ENCODE data around the gene KCNJ9. TPM values are rescaled to one million over a fixed set of nuclear protein-coding genes. Genes with fewer than 3 reads are reported as not detected.
A peak's percentile ranks its signal among the peaks of the same experiment; 100 is the strongest.

The KCNJ9 gene
- total and polyA plus RNA-seq, 2 of the 13 experiments (the other 11 are each of a cell fraction or from before 2014, with no cell fraction given), result not detected

DNA sequence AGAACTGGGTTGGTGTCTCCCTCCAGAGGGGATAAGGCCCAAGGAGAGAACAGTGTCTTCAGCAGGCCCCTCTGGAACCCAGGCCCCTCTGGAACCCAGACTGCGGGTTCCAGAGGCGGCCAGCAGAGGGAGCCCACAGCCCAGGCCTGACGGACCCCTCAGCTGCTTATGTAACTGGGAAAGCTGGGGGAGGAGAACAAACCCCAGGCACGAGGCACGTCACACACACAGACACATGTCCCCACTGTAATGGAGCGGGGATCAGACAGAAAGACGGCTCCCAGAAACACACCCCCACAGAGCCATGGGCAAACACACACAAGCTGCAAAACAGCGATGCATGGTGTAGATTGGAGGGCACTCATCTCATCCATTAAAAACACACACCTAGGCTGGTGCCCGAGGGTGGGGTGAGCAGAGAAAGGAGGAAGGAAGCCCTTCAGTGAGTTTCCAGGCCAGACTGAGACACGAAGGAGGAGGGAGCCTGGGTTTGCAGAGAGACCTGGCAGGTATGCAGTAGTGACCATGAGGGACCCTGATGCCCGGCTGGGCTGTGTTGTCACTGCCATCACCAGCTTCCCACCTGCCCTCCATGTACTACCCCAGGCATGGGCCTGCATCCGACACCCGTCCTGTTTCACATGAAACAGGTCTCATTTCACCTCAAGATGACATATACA is 19.8 kb downstream of the KCNJ9 start (continued):
- TF ChIP-seq, protein P1, sequence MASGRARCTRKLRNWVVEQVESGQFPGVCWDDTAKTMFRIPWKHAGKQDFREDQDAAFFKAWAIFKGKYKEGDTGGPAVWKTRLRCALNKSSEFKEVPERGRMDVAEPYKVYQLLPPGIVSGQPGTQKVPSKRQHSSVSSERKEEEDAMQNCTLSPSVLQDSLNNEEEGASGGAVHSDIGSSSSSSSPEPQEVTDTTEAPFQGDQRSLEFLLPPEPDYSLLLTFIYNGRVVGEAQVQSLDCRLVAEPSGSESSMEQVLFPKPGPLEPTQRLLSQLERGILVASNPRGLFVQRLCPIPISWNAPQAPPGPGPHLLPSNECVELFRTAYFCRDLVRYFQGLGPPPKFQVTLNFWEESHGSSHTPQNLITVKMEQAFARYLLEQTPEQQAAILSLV (CRISPR knock-in tag; IDR thresholded peaks at IDR 0.05; ENCODE audit: borderline replicate concordance), result no peak
- TF ChIP-seq RAD21 (CRISPR knock-in tag; IDR thresholded peaks at IDR 0.05), result peak; percentile 97
- no peak for TF ChIP-seq RXRB (CRISPR knock-in tag; IDR thresholded peaks at IDR 0.05; ENCODE audit: borderline replicate concordance)
- TF ChIP-seq, protein P2, sequence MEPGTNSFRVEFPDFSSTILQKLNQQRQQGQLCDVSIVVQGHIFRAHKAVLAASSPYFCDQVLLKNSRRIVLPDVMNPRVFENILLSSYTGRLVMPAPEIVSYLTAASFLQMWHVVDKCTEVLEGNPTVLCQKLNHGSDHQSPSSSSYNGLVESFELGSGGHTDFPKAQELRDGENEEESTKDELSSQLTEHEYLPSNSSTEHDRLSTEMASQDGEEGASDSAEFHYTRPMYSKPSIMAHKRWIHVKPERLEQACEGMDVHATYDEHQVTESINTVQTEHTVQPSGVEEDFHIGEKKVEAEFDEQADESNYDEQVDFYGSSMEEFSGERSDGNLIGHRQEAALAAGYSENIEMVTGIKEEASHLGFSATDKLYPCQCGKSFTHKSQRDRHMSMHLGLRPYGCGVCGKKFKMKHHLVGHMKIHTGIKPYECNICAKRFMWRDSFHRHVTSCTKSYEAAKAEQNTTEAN (CRISPR knock-in tag; conservative IDR thresholded peaks at IDR 0.05), result peak; percentile 70; the same call in 1 of the 2 replicates
- no peak for TF ChIP-seq ASH2L (IDR thresholded peaks at IDR 0.05; ENCODE audit: insufficient read length, low read depth, low read length)
- no peak for TF ChIP-seq ZNF264 (CRISPR knock-in tag; IDR thresholded peaks at IDR 0.05)
- TF ChIP-seq, protein P3, sequence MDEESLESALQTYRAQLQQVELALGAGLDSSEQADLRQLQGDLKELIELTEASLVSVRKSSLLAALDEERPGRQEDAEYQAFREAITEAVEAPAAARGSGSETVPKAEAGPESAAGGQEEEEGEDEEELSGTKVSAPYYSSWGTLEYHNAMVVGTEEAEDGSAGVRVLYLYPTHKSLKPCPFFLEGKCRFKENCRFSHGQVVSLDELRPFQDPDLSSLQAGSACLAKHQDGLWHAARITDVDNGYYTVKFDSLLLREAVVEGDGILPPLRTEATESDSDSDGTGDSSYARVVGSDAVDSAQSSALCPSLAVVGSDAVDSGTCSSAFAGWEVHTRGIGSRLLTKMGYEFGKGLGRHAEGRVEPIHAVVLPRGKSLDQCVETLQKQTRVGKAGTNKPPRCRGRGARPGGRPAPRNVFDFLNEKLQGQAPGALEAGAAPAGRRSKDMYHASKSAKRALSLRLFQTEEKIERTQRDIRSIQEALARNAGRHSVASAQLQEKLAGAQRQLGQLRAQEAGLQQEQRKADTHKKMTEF (CRISPR knock-in tag; IDR thresholded peaks at IDR 0.05), result peak; percentile 35; the same call in 1 of the 2 replicates
- TF ChIP-seq, protein P4, sequence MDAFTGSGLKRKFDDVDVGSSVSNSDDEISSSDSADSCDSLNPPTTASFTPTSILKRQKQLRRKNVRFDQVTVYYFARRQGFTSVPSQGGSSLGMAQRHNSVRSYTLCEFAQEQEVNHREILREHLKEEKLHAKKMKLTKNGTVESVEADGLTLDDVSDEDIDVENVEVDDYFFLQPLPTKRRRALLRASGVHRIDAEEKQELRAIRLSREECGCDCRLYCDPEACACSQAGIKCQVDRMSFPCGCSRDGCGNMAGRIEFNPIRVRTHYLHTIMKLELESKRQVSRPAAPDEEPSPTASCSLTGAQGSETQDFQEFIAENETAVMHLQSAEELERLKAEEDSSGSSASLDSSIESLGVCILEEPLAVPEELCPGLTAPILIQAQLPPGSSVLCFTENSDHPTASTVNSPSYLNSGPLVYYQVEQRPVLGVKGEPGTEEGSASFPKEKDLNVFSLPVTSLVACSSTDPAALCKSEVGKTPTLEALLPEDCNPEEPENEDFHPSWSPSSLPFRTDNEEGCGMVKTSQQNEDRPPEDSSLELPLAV (CRISPR knock-in tag; conservative IDR thresholded peaks at IDR 0.05; ENCODE audit: low read depth), result no peak
- no peak for TF ChIP-seq SNRNP70 (IDR thresholded peaks at IDR 0.05; ENCODE audit: low read depth, low read length)
- TF ChIP-seq HNRNPH1 (optimal IDR thresholded peaks at IDR 0.05; ENCODE audit: low read depth, low read length), result no peak
- TF ChIP-seq ZC3H4 (CRISPR knock-in tag; IDR thresholded peaks at IDR 0.05; ENCODE audit: borderline replicate concordance), result no peak
- TF ChIP-seq ZNF530 (CRISPR knock-in tag; IDR thresholded peaks at IDR 0.05; ENCODE audit: low read depth), result no peak
- TF ChIP-seq CAMTA2 (CRISPR knock-in tag; IDR thresholded peaks at IDR 0.05; ENCODE audit: borderline replicate concordance), result no peak
- no peak for TF ChIP-seq ZNF747 (CRISPR knock-in tag; IDR thresholded peaks at IDR 0.05; ENCODE audit: borderline replicate concordance)
- TF ChIP-seq, protein P5, sequence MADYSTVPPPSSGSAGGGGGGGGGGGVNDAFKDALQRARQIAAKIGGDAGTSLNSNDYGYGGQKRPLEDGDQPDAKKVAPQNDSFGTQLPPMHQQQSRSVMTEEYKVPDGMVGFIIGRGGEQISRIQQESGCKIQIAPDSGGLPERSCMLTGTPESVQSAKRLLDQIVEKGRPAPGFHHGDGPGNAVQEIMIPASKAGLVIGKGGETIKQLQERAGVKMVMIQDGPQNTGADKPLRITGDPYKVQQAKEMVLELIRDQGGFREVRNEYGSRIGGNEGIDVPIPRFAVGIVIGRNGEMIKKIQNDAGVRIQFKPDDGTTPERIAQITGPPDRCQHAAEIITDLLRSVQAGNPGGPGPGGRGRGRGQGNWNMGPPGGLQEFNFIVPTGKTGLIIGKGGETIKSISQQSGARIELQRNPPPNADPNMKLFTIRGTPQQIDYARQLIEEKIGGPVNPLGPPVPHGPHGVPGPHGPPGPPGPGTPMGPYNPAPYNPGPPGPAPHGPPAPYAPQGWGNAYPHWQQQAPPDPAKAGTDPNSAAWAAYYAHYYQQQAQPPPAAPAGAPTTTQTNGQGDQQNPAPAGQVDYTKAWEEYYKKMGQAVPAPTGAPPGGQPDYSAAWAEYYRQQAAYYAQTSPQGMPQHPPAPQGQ (CRISPR knock-in tag; IDR thresholded peaks at IDR 0.05; ENCODE audit: borderline replicate concordance), result no peak
- TF ChIP-seq PHF5A (CRISPR knock-in tag; IDR thresholded peaks at IDR 0.05; ENCODE audit: low read depth, unreplicated experiment), result no peak
